ENCODE results near the gene HSPA1B. TPM values are rescaled to one million over a fixed set of nuclear protein-coding genes. Genes with fewer than 3 reads are reported as not detected.

HSPA1B gene
- total RNA-seq (110 TPM), polyA plus RNA-seq (46.8 TPM)
- long read RNA-seq, donor 1, transcript HSPA1B-201 (1 exons, 2,521 nt), result major isoform, 5 of 5 reads
- long read RNA-seq, donor 1, partial matches to known transcripts, result 0 of 5 reads
- long read RNA-seq, donor 1, other reads (novel, unspliced or antisense), result 0 of 5 reads
- long read RNA-seq, donor 2, result 0 reads
- long read RNA-seq, donor 3, transcript HSPA1B-201 (1 exons, 2,521 nt), result major isoform, 105 of 105 reads
- long read RNA-seq, donor 3, partial matches to known transcripts, result 0 of 105 reads
- long read RNA-seq, donor 3, other reads (novel, unspliced or antisense), result 0 of 105 reads
- long read RNA-seq, donor 4, transcript HSPA1B-201 (1 exons, 2,521 nt), result major isoform, 24 of 24 reads
- long read RNA-seq, donor 4, partial matches to known transcripts, result 0 of 24 reads
- long read RNA-seq, donor 4, other reads (novel, unspliced or antisense), result 0 of 24 reads
- long read RNA-seq, donor 5, transcript HSPA1B-201 (1 exons, 2,521 nt), result major isoform, 287 of 287 reads
- long read RNA-seq, donor 5, partial matches to known transcripts, result 0 of 287 reads
- long read RNA-seq, donor 5, other reads (novel, unspliced or antisense), result 0 of 287 reads
- long read RNA-seq, donor 6, transcript HSPA1B-201 (1 exons, 2,521 nt), result major isoform, 201 of 201 reads
- long read RNA-seq, donor 6, partial matches to known transcripts, result 0 of 201 reads
- long read RNA-seq, donor 6, other reads (novel, unspliced or antisense), result 0 of 201 reads
- long read RNA-seq, donor 7, transcript HSPA1B-201 (1 exons, 2,521 nt), result major isoform, 1,020 of 1,020 reads
- long read RNA-seq, donor 7, partial matches to known transcripts, result 0 of 1,020 reads
- long read RNA-seq, donor 7, other reads (novel, unspliced or antisense), result 0 of 1,020 reads
- long read RNA-seq, donor 8, transcript HSPA1B-201 (1 exons, 2,521 nt), result major isoform, 28 of 28 reads
- long read RNA-seq, donor 8, partial matches to known transcripts, result 0 of 28 reads
- long read RNA-seq, donor 8, other reads (novel, unspliced or antisense), result 0 of 28 reads
- long read RNA-seq, donor 9, transcript HSPA1B-201 (1 exons, 2,521 nt), result major isoform, 145 of 145 reads
- long read RNA-seq, donor 9, partial matches to known transcripts, result 0 of 145 reads
- long read RNA-seq, donor 9, other reads (novel, unspliced or antisense), result 0 of 145 reads
- long read RNA-seq, donor 10, transcript HSPA1B-201 (1 exons, 2,521 nt), result major isoform, 165 of 165 reads
- long read RNA-seq, donor 10, partial matches to known transcripts, result 0 of 165 reads
- long read RNA-seq, donor 10, other reads (novel, unspliced or antisense), result 0 of 165 reads

DNA sequence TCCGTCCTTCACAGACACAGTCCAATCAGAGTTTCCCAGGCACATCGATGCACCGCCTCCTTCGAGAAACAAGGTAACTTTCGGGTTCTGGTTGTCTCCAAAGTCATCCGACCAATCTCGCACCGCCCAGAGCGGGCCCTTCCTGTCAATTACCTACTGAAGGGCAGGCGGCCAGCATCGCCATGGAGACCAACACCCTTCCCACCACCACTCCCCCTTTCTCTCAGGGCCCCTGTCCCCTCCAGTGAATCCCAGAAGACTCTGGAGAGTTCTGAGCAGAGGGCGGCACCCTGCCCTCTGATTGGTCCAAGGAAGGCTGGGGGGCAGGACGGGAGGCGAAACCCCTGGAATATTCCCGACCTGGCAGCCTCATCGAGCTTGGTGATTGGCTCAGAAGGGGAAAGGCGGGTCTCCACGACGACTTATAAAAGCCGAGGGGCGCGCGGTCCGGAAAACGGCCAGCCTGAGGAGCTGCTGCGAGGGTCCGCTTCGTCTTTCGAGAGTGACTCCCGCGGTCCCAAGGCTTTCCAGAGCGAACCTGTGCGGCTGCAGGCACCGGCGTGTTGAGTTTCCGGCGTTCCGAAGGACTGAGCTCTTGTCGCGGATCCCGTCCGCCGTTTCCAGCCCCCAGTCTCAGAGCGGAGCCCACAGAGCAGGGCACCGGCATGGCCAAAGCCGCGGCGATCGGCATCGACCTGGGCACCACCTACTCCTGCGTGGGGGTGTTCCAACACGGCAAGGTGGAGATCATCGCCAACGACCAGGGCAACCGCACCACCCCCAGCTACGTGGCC, at the start of gene HSPA1B:
Gene HSPA1B (plus strand): TSS at position 453 of the 794 bp plus-strand sequence. CDS start 213 bp downstream, at position 666.
- under 1% methylated on average over 52 of the region's 56 CpGs for WGBS
- peaks cover 11 to 36% of the 10 kb centered on the region in 2 donors for H3K4me1 ChIP-seq (ENCODE audit: control insufficient read depth in 2 of 2, insufficient read depth in 2 of 2, low read length in 2 of 2)
- H3K27ac ChIP-seq (ENCODE audit: low read depth in 1 of 2, low read length in 1 of 2), result peak within 1 kb of the TSS; percentile 92
- DNase-seq (ENCODE audit: low read depth in 6 of 9, low spot score in 9 of 9), result peak in 8 of 9 donors; percentile 86 to 96 (median 93)
- no peaks in the 10 kb centered on the region for H3K36me3 ChIP-seq (ENCODE audit: control insufficient read depth in 2 of 2, insufficient read depth in 2 of 2, low read length in 1 of 2)
- H3K4me3 ChIP-seq (ENCODE audit: low read length in 2 of 2), result peak within 1 kb of the TSS; percentile 45 to 63
- H3K9me3 ChIP-seq (ENCODE audit: control insufficient read depth in 2 of 2, insufficient read depth in 1 of 2, low read length in 1 of 2), result peaks cover 0 to 4% of the 10 kb centered on the region in 2 donors
- peaks cover 0 to 15% of the 10 kb centered on the region in 2 donors for H3K27me3 ChIP-seq (ENCODE audit: control insufficient read depth in 2 of 2, insufficient read depth in 1 of 2, low read length in 1 of 2)

- H3K36me3 ChIP-seq (ENCODE audit: control insufficient read depth in 2 of 2, insufficient read depth in 2 of 2, low read length in 1 of 2), result peaks cover 43 to 46% of the 10 kb centered on the region in 2 donors
- peaks cover 0 to 2% of the 10 kb centered on the region in 2 donors for H3K27me3 ChIP-seq (ENCODE audit: control insufficient read depth in 2 of 2, insufficient read depth in 1 of 2, low read length in 1 of 2)
- DNase-seq (ENCODE audit: low read depth in 6 of 9, low spot score in 9 of 9), result no peak
- no peak overlapping the region for H3K27ac ChIP-seq (ENCODE audit: low read depth in 1 of 2, low read length in 1 of 2)
- peaks cover 11 to 12% of the 10 kb centered on the region in 2 donors for H3K4me1 ChIP-seq (ENCODE audit: control insufficient read depth in 2 of 2, insufficient read depth in 2 of 2, low read length in 2 of 2)
- no peaks in the 10 kb centered on the region for H3K9me3 ChIP-seq (ENCODE audit: control insufficient read depth in 2 of 2, insufficient read depth in 1 of 2, low read length in 1 of 2)
- H3K4me3 ChIP-seq (ENCODE audit: low read length in 2 of 2), result no peak overlapping the region
- WGBS, result 99% methylated on average over 5 of the region's 5 CpGs
Measured at GRCh38 chr6:31778193-31778592, 49.3 kb upstream of the HSPA1B start.

DNA sequence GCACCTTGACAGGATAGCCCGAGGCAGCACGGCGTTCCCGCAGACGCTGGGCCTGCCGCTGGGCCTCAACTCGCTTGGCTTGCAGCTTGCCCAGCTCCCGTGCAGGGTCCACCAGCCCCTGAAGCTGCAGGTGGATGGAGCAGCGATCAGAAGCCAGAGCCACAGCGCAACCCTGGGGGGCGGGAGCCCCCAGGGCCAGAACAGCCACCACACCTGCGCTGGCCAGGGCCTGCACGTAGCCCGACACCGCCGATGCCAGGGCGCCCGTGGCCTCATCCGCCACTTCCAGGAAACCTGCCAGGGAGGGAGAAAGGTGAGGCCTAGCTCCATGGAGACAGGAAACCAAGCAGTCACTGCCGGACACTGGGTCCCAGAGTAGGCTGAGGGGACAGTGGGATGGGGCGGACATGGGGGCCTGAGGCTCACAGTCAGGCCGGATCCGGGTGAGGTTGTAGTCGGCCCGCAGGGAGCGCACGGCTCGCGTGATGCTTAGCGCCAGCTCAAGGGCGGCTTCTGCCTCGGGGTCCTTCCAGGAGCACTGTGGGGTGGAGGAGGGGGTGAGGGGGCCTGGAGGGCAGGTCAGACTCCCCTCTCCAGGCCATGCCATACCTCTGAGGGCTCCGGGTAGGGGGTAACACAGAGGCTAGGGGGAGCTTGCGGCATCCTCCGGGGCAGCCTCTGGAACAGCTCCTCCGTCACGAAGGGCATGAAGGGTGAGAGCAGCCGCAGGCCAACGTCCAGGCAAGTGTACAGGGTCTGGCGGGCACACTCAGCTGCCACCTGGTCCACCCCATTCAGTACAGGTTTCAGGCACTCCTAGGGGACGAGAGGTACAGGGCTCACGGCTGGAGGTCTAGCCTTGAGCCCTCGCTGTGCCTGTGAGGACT, 48.3 kb upstream of the HSPA1B start:
- Histone ChIP-seq H3K36me3 (ENCODE audit: control insufficient read depth in 2 of 2, insufficient read depth in 2 of 2, low read length in 1 of 2) (peaks cover 48 to 54% of the 10 kb centered on the region in 2 donors), H3K4me3 (ENCODE audit: low read length in 2 of 2) (no peak overlapping the region), H3K4me1 (ENCODE audit: control insufficient read depth in 2 of 2, insufficient read depth in 2 of 2, low read length in 2 of 2) (peaks cover 11% of the 10 kb centered on the region in 2 donors), H3K9me3 (ENCODE audit: control insufficient read depth in 2 of 2, insufficient read depth in 1 of 2, low read length in 1 of 2) (no peaks in the 10 kb centered on the region), H3K27ac (ENCODE audit: low read depth in 1 of 2, low read length in 1 of 2) (no peak overlapping the region), H3K27me3 (ENCODE audit: control insufficient read depth in 2 of 2, insufficient read depth in 1 of 2, low read length in 1 of 2) (peaks cover 0 to 2% of the 10 kb centered on the region in 2 donors)
- no peak for DNase-seq (ENCODE audit: low read depth in 6 of 9, low spot score in 9 of 9)
- 97% methylated on average over 43 of the region's 43 CpGs for WGBS

- DNase-seq (ENCODE audit: low read depth in 6 of 9, low spot score in 9 of 9), result no peak
- Histone ChIP-seq H3K4me3 (ENCODE audit: low read length in 2 of 2) (no peak overlapping the region), H3K36me3 (ENCODE audit: control insufficient read depth in 2 of 2, insufficient read depth in 2 of 2, low read length in 1 of 2) (peaks cover 52 to 61% of the 10 kb centered on the region in 2 donors), H3K9me3 (ENCODE audit: control insufficient read depth in 2 of 2, insufficient read depth in 1 of 2, low read length in 1 of 2) (no peaks in the 10 kb centered on the region), H3K4me1 (ENCODE audit: control insufficient read depth in 2 of 2, insufficient read depth in 2 of 2, low read length in 2 of 2) (peaks cover 11% of the 10 kb centered on the region in 2 donors), H3K27ac (ENCODE audit: low read depth in 1 of 2, low read length in 1 of 2) (no peak overlapping the region), H3K27me3 (ENCODE audit: control insufficient read depth in 2 of 2, insufficient read depth in 1 of 2, low read length in 1 of 2) (peaks cover 0 to 2% of the 10 kb centered on the region in 2 donors)
- 97% methylated on average over 10 of the region's 10 CpGs for WGBS
Measured at GRCh38 chr6:31779908-31780307, 47.6 kb upstream of the HSPA1B start.

DNA sequence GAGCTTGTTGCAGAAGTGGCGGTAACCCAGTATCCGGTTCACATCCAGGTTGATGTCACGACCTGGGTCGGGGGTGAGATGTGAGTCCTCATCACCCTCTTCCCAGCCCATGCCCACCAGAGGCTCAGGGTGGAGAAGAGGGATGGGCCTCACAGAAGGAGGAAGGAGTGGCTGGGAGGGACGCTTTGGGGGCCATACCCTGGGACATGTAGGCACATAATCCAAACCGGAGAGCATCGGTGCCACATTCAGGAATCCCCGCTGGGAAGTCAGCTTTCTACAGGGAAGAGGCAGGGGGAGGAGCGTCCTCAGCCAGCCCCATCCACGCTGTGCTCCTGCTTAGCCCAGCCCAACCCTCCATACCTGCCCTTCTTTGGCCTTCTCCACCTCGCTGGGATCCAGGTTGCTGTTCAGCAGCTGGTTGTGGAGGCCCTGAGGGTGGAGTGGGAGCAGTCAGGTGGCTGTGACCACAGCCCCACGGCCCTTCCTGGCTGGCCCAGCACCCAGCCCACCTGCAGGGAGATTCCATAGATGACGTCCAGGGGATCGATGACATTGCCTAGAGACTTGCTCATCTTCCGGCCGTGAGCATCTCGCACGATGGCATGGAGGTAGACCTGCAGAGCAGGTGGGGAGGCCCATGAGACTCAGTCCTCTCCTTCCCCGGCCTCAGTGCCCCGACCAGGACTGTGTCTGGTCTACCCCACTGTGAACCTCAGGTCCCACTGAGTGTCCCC, 46.9 kb upstream of the HSPA1B start:
- H3K4me1 ChIP-seq (ENCODE audit: control insufficient read depth in 2 of 2, insufficient read depth in 2 of 2, low read length in 2 of 2), result peaks cover 11% of the 10 kb centered on the region in 2 donors
- peaks cover 59 to 68% of the 10 kb centered on the region in 2 donors for H3K36me3 ChIP-seq (ENCODE audit: control insufficient read depth in 2 of 2, insufficient read depth in 2 of 2, low read length in 1 of 2)
- no peak overlapping the region for H3K4me3 ChIP-seq (ENCODE audit: low read length in 2 of 2)
- no peaks in the 10 kb centered on the region for H3K9me3 ChIP-seq (ENCODE audit: control insufficient read depth in 2 of 2, insufficient read depth in 1 of 2, low read length in 1 of 2)
- no peak overlapping the region for H3K27ac ChIP-seq (ENCODE audit: low read depth in 1 of 2, low read length in 1 of 2)
- DNase-seq (ENCODE audit: low read depth in 6 of 9, low spot score in 9 of 9), result no peak
- 97% methylated on average over 20 of the region's 20 CpGs for WGBS
- H3K27me3 ChIP-seq (ENCODE audit: control insufficient read depth in 2 of 2, insufficient read depth in 1 of 2, low read length in 1 of 2), result peaks cover 0 to 2% of the 10 kb centered on the region in 2 donors

- Histone ChIP-seq H3K27me3 (ENCODE audit: control insufficient read depth in 2 of 2, insufficient read depth in 1 of 2, low read length in 1 of 2) (peaks cover 0 to 2% of the 10 kb centered on the region in 2 donors), H3K36me3 (ENCODE audit: control insufficient read depth in 2 of 2, insufficient read depth in 2 of 2, low read length in 1 of 2) (peaks cover 59 to 71% of the 10 kb centered on the region in 2 donors), H3K4me1 (ENCODE audit: control insufficient read depth in 2 of 2, insufficient read depth in 2 of 2, low read length in 2 of 2) (peaks cover 7 to 11% of the 10 kb centered on the region in 2 donors), H3K9me3 (ENCODE audit: control insufficient read depth in 2 of 2, insufficient read depth in 1 of 2, low read length in 1 of 2) (no peaks in the 10 kb centered on the region), H3K4me3 (ENCODE audit: low read length in 2 of 2) (no peak overlapping the region), H3K27ac (ENCODE audit: low read depth in 1 of 2, low read length in 1 of 2) (no peak overlapping the region)
- DNase-seq (ENCODE audit: low read depth in 6 of 9, low spot score in 9 of 9), result no peak
- 98% methylated on average over 23 of the region's 23 CpGs for WGBS
Measured at GRCh38 chr6:31781244-31782125, 46.1 kb upstream of the HSPA1B start.
